DMS53 treated with DMSO at 0.1 percent for 48 hours (cell line): ENCODE data around the gene CALHM6.
"Not testable (repeated sequence)": the region's sequence is repeated elsewhere in the genome, so short reads cannot be mapped to it uniquely, and the experiment has no call there.

ENCODE experiments used
- DNase-seq: peaks from one replicate; lab custom pipeline; 2025; ENCODE audit not compliant: unreplicated experiment; lab: John Stamatoyannopoulos, UW

The CALHM6 gene

DNA sequence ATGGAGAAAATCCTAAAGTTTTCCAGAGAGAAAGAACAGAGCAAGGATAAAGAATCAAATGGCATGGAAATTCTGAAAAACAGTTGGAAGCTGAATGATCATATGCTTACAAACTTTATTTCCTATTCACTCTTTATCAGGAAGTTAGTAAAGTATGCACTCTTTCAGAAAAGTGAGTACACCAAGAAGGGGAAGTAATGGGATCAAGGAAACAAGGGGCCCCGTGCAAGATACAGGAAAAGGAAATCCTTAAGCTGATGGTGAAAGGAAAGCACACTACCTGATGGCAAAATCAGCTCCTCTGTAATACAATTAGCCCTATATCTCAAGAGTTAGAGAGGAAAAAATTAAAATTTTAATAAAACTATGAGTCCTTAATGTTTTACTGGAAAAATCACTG is 14.0 kb downstream of the CALHM6 start:
- no peak for DNase-seq

DNA sequence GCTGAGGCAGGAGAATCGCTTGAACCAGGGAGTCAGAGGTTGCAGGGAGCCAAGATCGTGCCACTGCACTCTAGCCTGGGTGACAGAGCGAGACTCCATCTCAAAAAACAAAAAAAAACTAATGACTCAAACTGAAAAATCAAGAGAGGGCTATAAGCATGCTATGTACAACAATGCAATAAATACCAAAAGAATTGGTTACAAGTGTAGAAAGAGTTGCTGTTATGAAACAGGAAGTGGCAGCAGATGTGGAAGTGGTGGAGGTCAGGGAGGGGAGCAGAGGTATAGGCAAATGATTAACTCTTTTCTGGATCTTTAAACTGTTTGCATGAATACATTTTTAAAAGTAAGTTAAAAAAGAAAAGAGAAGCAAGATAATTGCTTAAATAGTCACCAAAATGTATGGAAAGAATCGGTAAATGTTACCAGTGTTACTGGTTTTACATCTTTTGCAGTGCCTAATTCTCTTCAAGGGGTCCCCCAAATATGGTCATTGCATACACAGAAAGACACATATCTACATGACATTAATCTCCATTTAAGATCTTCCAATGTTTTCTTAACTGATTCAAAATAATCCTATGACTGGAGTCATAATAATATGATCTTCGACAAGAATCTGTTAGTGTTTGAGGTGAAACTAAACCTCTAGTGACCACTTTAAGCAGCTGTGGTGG is 15.0 kb downstream of the CALHM6 start:
- no peak for DNase-seq

DNA sequence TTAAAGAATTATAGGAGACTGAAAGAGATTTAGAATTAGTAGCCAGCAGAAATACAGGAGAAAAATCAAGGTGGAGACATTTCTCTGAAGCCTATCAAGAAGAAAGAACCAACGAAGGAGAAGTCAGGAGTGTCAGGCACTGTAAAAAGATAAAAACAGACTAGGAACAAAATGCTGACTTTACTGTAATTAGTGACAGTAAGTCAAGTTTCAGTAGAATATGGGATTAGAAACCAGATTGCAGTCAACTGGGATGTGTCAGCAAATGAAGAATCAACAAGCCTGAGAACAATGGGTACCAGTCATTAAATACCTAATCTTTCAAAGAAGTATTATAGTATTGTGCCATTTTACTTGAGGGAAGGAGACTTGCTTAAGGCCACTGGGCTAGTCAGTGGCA is 21.6 kb downstream of the CALHM6 start:
- no peak for DNase-seq

DNA sequence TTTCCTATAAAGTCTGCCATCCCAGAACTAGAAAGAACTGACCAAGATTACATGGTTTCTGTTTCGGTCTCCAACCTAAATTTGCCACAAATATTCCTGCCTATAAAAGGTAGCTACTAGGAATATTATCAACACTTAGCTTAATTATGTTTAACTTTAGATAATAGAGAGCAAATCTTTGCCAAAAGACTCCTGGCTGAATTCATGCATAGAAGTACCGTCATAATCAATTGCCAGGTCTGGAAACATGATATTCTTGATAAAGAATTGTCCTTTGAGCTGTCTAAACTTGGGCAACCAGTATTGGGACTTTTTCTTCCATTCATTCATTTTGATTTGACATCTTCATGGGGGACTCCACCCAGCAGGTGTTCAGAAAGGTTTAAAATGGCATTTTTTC is 22.4 kb downstream of the CALHM6 start:
- no peak for DNase-seq

DNA sequence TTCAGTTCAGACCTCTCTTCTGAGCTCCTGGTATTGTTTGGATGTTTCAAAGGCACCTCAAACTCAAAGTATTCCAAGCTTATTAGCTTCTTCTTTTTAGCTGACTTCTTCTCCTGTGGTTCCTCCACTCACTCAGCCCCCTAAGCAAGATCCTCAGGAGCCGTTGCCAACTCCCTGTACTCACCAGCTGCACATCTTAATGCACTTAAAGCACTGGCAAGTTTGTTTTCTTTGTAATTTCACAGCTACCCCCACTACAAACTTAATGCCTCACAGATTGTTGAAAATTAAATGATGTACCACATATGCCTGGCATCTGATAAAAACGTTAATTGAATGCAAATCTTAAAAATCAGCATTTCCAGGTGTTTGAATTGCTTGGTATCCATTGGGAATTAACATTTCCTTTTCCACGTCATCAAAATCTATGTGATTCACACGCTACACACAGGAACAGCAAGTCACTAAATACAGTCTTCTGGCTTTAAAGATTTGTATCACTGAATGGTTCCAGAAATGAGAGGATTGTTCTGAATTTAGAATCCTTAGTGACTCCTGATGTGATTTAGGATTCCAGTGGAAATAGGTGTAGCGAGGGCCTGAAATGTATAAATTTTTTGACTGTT is 24.5 kb downstream of the CALHM6 start:
- no peak for DNase-seq

DNA sequence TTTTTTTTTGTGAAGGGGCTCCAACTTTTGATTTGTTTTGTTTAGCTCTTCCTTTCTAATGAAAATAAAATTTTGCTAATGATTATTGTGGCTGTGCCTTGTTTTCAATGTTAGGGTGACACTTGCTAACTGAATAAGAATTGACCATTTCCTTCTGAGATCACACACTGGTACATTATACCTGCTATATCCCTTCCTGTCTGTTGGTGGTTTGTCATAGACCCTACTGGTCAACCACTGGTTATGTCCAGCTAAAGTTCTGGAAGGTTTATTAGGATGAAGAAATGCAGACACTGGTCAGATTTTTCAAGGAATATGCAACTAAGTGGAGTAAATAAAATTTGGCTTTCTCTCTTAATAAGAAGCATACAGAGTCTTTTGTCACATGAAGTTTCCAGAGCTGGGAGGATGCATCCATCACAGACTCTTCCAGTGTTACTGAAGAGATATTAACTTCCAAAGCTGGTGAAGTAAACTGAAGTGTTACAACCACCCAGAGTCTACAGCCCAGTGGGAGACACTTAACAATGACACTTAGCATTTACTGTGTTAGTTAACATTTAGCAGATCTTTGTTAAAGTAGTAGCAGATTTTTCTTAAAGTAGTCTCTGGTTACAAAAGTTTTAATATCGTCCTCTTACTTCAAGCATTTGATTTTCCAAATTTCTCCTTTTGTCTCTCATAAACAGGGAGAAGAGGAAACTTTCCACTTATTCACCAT is 30.6 kb downstream of the CALHM6 start:
- DNase-seq, result no peak

DNA sequence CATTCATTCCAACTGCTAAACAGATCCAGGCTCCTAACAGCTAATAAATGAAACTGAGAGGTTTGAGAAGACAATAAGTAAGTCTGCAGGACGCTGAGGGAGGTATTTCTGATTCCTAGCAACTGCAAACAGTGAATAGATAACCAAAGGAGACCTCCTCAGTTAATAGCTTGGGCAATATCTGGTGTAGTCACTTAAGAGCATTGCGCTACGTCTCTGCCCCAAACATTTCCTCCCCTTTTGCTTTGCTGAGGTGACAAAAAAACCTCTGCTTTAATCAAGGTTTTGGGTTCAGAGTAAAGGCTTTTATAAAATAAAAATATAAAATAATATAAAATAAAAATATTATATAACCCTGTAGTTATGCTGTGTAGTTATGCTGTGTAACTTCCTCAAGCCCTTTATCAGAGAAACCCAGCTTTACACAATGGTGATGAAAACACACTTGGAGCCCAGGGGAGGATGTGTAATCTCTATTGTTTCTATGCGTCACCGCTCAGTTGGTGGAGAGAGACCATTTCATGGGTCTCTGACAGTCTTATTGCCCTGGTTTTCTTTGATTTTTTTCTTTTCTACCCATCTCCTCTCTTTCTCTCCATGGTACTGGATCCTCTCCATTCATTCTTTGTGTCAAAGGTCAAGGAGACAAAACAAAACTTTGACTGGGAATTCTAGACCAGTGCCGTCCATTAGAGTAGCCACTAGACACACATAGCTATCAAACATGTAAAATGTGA is 31.3 kb downstream of the CALHM6 start:
- DNase-seq, result no peak

DNA sequence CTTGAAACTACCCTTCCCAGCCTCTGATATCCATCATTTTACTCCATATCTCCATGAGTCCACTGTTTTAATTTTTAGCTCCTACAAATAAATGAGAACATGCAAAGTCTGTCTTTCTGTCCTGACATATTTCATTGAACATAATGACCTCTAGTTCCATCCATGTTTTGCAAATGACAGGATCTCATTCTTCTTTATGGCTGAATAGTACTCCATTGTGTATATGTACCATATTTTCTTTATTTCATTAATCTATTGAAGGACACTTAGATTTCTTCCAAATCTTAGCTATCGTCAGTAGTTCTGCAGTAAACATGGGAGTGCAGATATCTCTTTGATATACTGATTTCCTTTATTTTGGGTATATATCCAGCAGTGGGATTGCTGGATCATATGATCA is 34.0 kb downstream of the CALHM6 start:
- not testable (repeated sequence) for DNase-seq

DNA sequence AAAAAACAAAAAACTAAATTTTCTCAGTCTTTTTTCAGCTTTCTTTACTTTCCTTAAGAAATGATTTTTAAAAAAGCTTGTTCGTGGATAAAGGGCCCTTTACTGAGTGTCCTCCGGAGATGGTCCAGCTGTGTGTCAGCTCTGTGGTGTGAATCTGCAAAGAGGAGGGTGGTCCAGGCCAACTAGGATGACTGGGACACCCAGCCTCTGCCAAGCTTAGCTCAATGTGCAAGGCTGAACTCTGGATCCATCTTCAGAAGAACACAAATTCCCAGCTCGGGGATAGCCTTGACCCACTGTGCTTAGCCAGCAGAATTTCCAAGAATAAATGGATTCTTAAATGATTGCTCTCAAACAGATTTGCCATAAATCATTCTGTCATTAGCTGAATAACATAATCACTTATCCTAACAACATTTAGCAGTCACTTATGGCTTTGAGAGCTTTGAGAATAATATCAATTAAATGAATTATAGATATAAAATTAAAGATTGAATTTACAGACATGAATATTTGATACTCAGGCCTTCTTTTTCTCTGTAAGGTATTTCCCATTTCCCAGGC is 36.0 kb downstream of the CALHM6 start:
- DNase-seq, result no peak

DNA sequence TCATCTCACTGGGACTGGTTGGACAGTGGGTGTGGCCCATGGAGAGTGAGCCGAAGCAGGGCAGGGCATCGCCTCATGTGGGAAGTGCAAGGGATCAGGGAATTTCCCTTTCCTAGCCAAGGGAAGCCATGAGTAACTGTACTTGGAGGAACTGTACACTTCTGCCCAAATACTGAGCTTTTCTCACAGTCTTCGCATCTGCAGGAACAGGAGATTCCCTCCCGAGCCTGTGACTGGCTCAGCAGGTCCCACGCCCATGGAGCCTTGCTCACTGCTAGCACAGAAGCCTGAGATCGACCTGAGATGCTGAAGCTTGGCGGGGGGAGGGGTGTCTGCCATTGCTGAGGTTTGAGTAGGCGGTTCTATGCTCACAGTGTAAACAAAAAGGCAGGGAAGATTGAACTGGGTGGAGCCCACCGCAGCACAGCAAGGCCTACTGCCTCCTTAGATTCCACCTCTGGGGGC is 39.8 kb downstream of the CALHM6 start:
- no peak for DNase-seq

DNA sequence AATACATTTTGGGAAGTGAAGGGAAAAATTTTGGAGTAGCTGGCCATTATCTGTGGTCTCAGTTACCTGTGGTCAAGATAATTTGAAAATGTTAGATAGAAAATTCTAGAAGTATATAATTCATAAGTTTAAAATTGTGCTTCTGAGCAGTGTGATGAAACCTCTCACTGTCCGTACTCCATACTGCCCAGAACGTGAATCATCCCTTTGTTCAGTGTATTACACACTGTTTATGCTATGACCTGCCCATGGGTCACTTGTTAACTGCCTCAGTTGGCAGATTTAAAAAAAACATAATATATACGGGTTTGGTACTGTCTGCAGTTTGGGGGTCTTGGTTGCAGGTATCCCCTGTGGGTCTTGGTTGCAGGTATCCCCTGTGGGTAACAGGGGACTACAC is 46.1 kb downstream of the CALHM6 start:
- DNase-seq, result no peak

DNA sequence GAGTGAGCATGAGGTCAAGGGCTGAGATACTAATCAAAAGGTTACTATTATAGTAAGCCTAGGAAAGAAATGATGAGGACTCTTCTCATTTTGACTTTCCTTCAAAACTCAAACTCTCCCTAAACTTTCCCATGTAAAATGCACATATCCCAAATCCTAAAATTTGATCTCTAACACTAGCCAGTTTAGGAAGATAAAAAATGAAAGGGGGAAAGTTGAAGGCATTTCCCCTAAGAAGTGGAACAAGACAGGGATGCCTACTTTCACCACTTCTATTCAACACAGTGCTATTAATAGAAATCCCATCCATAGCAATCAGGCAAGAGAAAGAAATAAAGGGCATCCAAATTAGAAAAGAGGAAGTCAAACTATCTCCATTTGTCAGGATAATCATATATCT is 47.4 kb downstream of the CALHM6 start:
- DNase-seq, result no peak

DNA sequence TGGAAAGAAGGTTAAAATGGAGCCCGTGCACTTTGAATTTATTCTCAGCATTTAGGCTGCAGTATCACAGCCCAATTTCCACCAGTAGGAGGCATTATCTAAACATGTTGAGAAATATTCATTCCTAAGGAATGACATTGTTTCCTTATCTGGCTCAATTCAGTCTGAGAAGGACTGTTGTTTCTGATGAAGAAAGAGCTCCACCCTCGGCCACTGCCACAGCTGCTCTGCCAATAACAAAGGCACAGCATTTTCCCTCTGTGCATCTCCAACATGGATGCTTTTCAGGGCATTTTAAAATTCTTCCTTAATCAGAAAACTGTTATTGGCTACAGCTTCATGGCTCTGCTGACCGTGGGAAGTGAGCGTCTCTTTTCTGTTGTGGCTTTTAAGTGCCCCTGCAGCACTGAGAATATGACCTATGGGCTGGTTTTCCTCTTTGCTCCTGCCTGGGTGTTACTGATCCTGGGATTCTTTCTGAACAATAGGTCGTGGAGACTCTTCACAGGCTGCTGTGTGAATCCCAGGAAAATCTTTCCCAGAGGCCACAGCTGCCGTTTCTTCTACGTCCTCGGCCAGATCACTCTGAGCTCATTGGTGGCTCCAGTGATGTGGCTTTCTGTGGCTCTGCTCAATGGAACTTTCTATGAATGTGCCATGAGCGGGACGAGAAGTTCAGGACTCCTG is 50.4 kb downstream of the CALHM6 start, which contains the start of gene CALHM5:
Gene CALHM5 (plus strand): TSS at position 216 of the 687 bp plus-strand sequence. CDS start 58 bp downstream, at position 274.
- no peak for DNase-seq

DNA sequence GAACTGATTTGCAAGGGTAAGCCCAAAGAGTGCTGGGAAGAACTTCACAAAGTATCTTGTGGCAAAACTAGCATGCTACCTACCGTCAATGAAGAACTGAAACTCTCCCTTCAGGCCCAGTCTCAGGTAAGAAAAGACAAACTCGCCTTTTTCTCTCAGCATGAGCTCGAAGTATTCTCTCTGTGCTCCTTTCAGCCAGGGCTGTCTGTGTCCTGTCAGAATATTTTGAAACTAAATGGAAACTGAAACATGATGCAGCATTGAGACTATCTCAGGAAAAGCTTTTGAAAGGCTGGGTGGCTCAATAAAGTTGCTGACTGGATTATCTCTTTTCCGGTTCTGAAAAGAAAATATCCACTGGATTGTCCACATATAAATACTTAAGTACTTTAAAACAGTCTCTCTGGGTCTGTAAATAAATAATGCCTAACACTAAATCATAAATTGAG is 51.0 kb downstream of the CALHM6 start:
- DNase-seq, result no peak

DNA sequence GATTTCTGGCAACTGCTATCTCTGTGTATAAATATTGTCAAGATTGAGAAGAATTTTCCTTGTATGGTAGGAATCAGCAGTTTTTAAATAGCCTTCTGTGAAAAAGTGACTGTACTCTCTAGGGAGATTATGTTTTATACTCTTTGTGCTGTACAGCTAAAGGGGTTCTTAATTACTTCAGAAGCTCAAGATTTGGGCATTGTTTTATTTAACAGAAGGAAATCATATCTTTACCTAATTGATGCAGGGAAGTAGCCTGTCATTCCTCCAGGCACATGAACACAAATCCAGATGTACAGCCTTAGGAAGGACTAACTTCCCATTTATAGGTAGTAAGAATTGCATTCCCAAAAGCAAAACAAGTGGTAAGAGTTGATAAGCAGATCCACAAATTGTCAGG is 51.6 kb downstream of the CALHM6 start:
- DNase-seq, result no peak
